Neutrophil (primary cell): ENCODE results near the gene ITPKB.
A peak's percentile ranks its signal among the peaks of the same experiment; 100 is the strongest.

Source experiments
- H3K27ac ChIP-seq: fragments of 200-600 bp; sonication (generic); 2 replicates; pipeline ENCODE4 v1.5.1; 2016; ENCODE audit warnings: mild to moderate bottlenecking, moderate library complexity
- H3K27me3 ChIP-seq: fragments of 200-600 bp; sonication (generic); 2 replicates; pipeline ENCODE4 v1.6.0; 2016; ENCODE audit warnings: mild to moderate bottlenecking
- H3K36me3 ChIP-seq: fragments of 200-600 bp; sonication (generic); 2 replicates; pipeline ENCODE4 v1.5.1; 2017
- H3K4me1 ChIP-seq, 2 experiments: fragments of 200-600 bp in 1 of 2; sonication (generic) in 1 of 2; 1 replicate in 1 of 2; 2 replicates in 1 of 2; pipeline versions ENCODE4 v1.5.1 to v1.6.1; 2013 to 2016; ENCODE audit warnings: low read depth in 1 of 2, low read length in 1 of 2, mild to moderate bottlenecking in 1 of 2, moderate library complexity in 1 of 2; ENCODE audit not compliant: control insufficient read depth in 1 of 2, insufficient read depth in 1 of 2
- H3K4me3 ChIP-seq, 2 experiments: fragments of 200-600 bp in 1 of 2; sonication (generic) in 1 of 2; 1 replicate in 1 of 2; 2 replicates in 1 of 2; pipeline ENCODE4 v1.5.1; 2013 to 2016; ENCODE audit warnings: low read depth in 1 of 2, low read length in 1 of 2, mild to moderate bottlenecking in 1 of 2, moderate library complexity in 1 of 2
- H3K9me3 ChIP-seq: fragments of 200-600 bp; sonication (generic); 2 replicates; pipeline ENCODE4 v1.5.1; 2016
- CTCF ChIP-seq: fragments of 200-600 bp; sonication (generic); IDR thresholded peaks from 2 replicates; pipeline ENCODE4 v1.5.1; 2016; ENCODE audit warnings: antibody characterized with exemption

Gene ITPKB

GRCh38 chr1:226699166-226699565, 39.9 kb downstream of the ITPKB start:
- Histone ChIP-seq H3K4me1 (peaks cover 15 to 17% of the 10 kb centered on the region in 2 experiments), H3K27ac (no peak overlapping the region), H3K36me3 (peaks cover 37% of the 10 kb centered on the region), H3K27me3 (no peaks in the 10 kb centered on the region), H3K4me3 (no peak overlapping the region), H3K9me3 (no peaks in the 10 kb centered on the region)
- no peak for TF ChIP-seq CTCF

- no peaks in the 10 kb centered on the region for H3K27me3 ChIP-seq
- H3K4me1 ChIP-seq: peaks cover 10 to 12% of the 10 kb centered on the region in 2 experiments
- H3K4me3 ChIP-seq: no peak overlapping the region
- peaks cover 37% of the 10 kb centered on the region for H3K36me3 ChIP-seq
- H3K27ac ChIP-seq: peak overlapping the region; percentile 11
- H3K9me3 ChIP-seq: no peaks in the 10 kb centered on the region
- no peak for TF ChIP-seq CTCF
Observed at GRCh38 chr1:226698659-226699058, 40.4 kb downstream of the ITPKB start.

- no peak for TF ChIP-seq CTCF
- Histone ChIP-seq H3K27ac (peak overlapping the region; percentile 11), H3K36me3 (peaks cover 43% of the 10 kb centered on the region), H3K27me3 (no peaks in the 10 kb centered on the region), H3K4me1 (peaks cover 7% of the 10 kb centered on the region in 2 experiments), H3K9me3 (no peaks in the 10 kb centered on the region), H3K4me3 (no peak overlapping the region)
Observed at GRCh38 chr1:226697929-226698544, 41.0 kb downstream of the ITPKB start.

GRCh38 chr1:226697151-226697928, 41.7 kb downstream of the ITPKB start:
- Histone ChIP-seq H3K36me3 (peaks cover 50% of the 10 kb centered on the region), H3K4me1 (no peaks in the 10 kb centered on the region)

GRCh38 chr1:226696547-226696946, 42.5 kb downstream of the ITPKB start:
- Histone ChIP-seq H3K4me1 (no peaks in the 10 kb centered on the region), H3K9me3 (no peaks in the 10 kb centered on the region), H3K27me3 (no peaks in the 10 kb centered on the region), H3K4me3 (no peak overlapping the region), H3K36me3 (peaks cover 51% of the 10 kb centered on the region), H3K27ac (no peak overlapping the region)
- TF ChIP-seq CTCF: no peak

More at GRCh38 chr1:226697151-226697928, 41.7 kb downstream of the ITPKB start:
- no peak for TF ChIP-seq CTCF
- Histone ChIP-seq H3K27ac (peak overlapping the region; percentile 23), H3K27me3 (no peaks in the 10 kb centered on the region), H3K4me3 (no peak overlapping the region), H3K9me3 (no peaks in the 10 kb centered on the region)
